NCI-H2196 (cell line): ENCODE results near the gene SGMS1.
A peak's percentile ranks its signal among the peaks of the same experiment; 100 is the strongest.

Experiments
- DNase-seq: peaks from one replicate; lab custom pipeline; 2025; ENCODE audit not compliant: unreplicated experiment; lab: John Stamatoyannopoulos, UW

The SGMS1 gene

GRCh38 chr10:50613726-50614443, 9.9 kb downstream of the SGMS1 start:
- DNase-seq = no peak

- no peak for DNase-seq
Observed at GRCh38 chr10:50613150-50613549, 10.6 kb downstream of the SGMS1 start.

- DNase-seq = no peak
Observed at GRCh38 chr10:50610368-50610767, 13.4 kb downstream of the SGMS1 start.

DNA sequence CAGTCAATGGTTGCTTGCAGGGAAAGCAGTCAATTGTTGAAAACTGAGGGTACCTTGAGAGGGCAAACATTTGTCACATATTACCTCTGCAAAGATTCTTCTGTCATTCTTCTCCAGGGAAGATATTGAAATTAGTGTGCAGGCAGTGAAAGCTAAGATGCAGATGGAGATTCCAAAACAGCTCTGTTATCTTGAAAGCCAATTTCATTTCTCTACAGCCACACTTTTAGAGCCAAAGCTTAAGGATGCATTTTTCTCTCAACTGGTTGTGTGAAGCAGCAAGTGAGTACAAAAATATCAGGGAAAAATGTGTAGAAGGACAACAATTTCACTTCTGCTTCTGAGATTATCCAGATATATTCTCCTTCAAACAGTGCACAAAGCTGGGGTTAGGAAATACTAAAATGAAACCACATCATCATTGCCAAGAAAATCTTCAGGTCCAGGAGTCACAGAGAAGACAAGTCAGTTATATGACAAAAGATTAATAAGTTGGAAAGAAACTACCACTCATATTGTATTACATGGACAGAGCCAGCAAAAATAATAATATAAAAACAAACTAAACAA, 16.3 kb downstream of the SGMS1 start:
- DNase-seq = no peak

GRCh38 chr10:50605951-50606270, 17.8 kb downstream of the SGMS1 start:
- no peak for DNase-seq

- DNase-seq = peak; percentile 55
Observed at GRCh38 chr10:50605269-50605950, 18.3 kb downstream of the SGMS1 start.

DNA sequence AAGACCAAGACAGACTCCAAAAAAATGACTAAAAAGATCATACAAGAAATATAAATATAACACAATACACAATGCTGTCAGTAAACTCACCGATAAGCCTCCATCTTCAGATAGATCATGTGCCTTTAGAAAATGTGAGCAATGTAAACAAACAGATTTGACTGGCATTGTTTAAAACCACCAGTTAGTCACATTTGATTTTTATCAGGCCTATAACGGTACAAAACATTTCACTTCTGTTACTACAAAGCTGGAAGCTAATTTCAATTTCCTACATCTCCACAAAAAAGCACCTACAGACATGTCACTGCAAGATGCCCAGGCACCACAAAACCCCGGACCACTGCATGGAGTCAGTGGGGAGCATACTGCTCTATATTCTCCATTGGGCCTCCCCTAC, 18.9 kb downstream of the SGMS1 start:
- no peak for DNase-seq

GRCh38 chr10:50604049-50604640, 19.6 kb downstream of the SGMS1 start:
- DNase-seq = peak; percentile 25

DNA sequence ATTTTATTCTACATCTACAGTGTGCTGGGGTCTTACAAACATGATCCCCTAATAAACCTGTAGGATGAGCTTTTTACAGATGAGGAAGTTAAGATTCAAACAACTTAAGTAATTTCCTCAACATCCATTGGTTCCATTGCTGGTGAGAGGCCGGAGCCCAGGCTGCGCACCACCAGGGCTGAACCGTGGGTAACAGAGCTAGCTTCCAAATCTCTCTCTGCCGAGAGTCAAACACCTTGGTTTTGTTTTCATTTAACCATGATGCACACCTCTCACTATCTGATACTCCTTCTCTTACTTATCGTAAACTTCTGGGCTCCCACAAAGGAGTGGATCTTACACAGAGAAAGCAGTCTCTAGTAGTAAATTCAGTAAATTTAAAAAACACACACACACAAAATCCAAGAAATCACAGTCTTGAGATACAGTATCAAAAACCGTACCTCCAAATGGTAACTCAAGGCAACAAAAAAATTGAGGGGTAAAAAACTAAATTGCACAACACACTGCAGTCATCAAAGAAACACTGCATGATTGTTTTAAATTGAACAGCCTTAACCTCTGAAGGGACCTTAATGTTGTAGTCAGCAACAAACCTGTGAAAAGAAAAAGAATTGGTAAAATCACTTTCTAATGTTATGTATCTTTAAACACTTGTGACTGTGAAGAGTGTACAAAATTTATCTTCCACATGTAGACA, 20.5 kb downstream of the SGMS1 start:
- no peak for DNase-seq

- DNase-seq = no peak
Observed at GRCh38 chr10:50601974-50602373, 21.8 kb downstream of the SGMS1 start.

DNA sequence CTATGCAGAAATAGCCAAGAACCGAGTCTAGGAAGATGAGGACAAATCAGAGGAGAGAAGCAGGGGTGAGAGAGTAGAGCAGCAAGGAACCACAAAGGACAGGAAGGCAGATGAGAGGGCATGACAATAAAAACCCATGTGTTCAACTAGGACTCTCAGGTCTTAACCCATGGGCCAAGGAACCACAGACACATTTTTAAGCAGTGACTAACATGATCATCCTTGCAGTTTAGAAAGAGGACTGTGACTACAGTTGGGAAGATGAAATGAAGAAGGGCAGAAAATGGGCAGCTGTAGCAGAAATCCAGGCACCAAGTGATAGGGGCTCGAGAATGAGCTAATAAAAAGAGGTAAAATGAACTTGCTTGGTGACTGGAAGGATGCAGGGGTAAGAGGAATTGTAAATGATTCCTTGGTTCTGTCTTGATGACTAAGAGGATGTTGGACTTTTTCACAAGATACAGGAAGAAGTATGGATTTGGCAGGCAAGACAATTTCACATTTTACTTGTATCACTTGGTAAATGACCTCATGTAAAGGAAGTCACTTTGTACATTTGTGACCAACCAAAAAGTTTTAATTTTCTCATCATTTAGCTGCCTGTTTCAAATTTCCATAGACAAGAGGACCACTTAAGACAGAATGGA, 22.8 kb downstream of the SGMS1 start:
- no peak for DNase-seq

DNA sequence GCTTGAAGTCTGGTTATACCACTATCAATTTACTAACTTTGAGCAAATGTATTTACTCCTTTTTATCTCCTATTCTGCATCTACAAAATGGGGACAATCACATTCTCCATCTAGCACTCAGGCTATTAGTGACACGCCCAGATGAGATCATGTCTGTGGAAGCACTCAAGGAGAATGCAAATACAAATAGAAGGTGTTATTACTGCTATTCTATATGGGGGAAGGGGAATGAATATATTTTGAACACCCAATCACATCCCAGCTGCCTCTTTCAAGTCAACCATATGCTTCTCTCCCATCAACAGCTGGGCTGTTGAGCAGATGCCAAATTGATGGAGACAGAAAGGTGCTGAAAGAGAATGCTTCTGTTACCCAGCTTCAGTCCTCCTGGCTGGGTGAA, 23.5 kb downstream of the SGMS1 start:
- no peak for DNase-seq

DNA sequence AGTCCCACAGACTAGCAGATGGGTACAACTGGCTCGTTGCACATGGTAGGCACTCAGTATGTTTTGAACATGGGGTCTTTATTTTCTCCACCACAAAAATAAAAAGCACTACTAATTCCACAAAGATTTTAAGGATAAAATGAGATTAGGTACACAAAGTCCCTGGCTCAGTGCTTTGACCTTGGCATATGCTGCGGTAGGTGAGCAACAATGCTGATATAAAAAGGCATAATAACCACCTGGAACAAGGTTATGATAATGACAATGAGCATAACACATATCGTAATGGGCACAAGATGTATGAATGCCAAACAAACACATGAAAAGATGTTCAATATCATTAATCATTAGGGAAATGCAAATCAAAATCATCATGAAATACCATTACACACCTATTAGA, 26.9 kb downstream of the SGMS1 start:
- DNase-seq = no peak

DNA sequence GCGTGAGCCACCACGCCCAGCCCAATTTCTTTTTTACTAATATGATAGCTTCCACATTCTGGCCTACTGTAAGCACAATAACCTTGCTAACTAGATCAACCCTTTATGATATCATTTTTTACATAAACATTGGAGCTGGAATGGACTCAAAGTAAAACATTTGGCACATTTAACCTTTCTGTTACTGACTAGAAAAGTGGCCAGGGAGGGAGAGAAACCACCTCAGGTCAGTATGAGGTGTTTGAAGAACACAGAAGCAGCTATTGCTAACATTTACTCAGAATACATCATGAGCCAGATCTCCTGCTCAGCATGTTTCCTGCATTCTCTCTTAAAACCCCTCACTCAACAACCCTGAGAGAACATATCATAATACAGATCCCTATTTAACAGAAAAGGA, 27.3 kb downstream of the SGMS1 start:
- no peak for DNase-seq

DNA sequence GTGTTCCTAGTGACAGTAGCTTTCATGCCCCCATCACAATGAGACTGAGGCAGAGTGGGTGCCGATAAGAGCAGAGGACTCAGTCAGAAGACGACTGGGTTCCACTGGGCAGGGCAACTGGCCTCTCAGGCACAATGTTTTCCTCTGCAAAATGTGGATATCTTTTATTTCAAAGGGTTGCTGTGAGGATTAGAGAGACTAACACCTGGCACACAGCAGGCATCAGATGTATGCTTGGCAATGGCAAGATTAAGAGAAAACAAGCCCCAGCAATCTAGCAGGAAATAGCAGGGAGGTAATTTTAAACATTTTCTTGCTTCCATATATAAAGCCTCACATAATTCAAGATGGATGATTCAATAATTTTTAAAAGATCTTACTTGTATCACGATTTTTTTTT, 28.0 kb downstream of the SGMS1 start:
- no peak for DNase-seq

- DNase-seq = no peak
Observed at GRCh38 chr10:50593523-50594376, 30.0 kb downstream of the SGMS1 start.

GRCh38 chr10:50592961-50593418, 30.8 kb downstream of the SGMS1 start:
- DNase-seq = no peak

- DNase-seq = no peak
Observed at GRCh38 chr10:50590935-50591334, 32.8 kb downstream of the SGMS1 start.

- DNase-seq = no peak
Observed at GRCh38 chr10:50586740-50587088, 37.0 kb downstream of the SGMS1 start.
